Right cardiac atrium (tissue), 5 donors: Measurements from ENCODE around the gene PCK2. TPM values are rescaled to one million over a fixed set of nuclear protein-coding genes. Genes with fewer than 3 reads are reported as not detected.

Experiments used
- ATAC-seq, 2 donors: fragments of 200-7000 bp; cut with Tn5 transposase; one replicate each; pipeline versions ENCODE4 v1.8.0 to v1.9.1; 2020; ENCODE audit warnings: moderate library complexity in 2 of 2, mild to moderate bottlenecking in 1 of 2
- DNase-seq, 3 donors: peaks; one replicate each; pipeline ENCODE4 v3.0.0-alpha.2; 2020
- H3K27ac ChIP-seq: one replicate; pipeline ENCODE4 v1.5.1; 2013; ENCODE audit warnings: mild to moderate bottlenecking, low read length, control low read depth, moderate library complexity
- H3K27me3 ChIP-seq: one replicate; pipeline ENCODE4 v1.6.1; 2013; ENCODE audit not compliant: control insufficient read depth, insufficient read depth
- H3K4me1 ChIP-seq: one replicate; pipeline ENCODE4 v1.6.1; 2013; ENCODE audit warnings: low read length; ENCODE audit not compliant: control insufficient read depth, insufficient read depth
- H3K4me3 ChIP-seq: one replicate; pipeline ENCODE4 v1.5.1; 2013; ENCODE audit warnings: low read length, control low read depth
- H3K9me3 ChIP-seq: one replicate; pipeline ENCODE4 v1.6.1; 2013; ENCODE audit warnings: low read length; ENCODE audit not compliant: control insufficient read depth
- WGBS: extraction: QIAGEN DNeasy Blood & Tissue Kit; methylation state at CpG from one replicate; pipeline ENCODE4 v1.1.7; 2013; 5-methylcytosine and 5-hydroxymethylcytosine counted together
- intact Hi-C, 4 donors: fragments of 100-400 bp; cut with DNase I; formaldehyde crosslinking; loops; one replicate each; pipeline versions ENCODE4 v1.11.0 to v1.14.0; 2022 to 2023
- polyA plus RNA-seq: library from polyadenylated mRNA; stranded (reverse); fragments of 200-250 nt; gene quantifications from one replicate; pipeline ENCODE4 v1.2.3, GENCODE V29; 2013
- total RNA-seq, 4 donors: library from RNA; stranded (reverse); fragmentation: NEBNext Ultra II Directional; extraction: Animal tissue kit (Norgen Biotek cat#: 25700); gene quantifications; one replicate each; pipeline ENCODE4 v1.2.1, GENCODE V29; 2021
- donor health status: healthy with polysubstance abuse.
- donor health status: DM: no; HTN: yes; CAD: no.
- donor health status: DM: no; HTN: no; CAD: no.
- donor health status: DM: no; HTN: yes; CAD: no; lungs with severe emphysema.
- donor health status: DM: yes; HTN: yes; CAD: no.

Gene PCK2
- total and polyA plus RNA-seq, 5 donors, result 3.5 to 11.0 (median 4.9) TPM

GRCh38 chr14:24070285-24071143, 23.6 kb upstream of the PCK2 start:
- H3K27ac ChIP-seq, result no peak overlapping the region
- no peaks in the 10 kb centered on the region for H3K9me3 ChIP-seq
- 77% methylated on average over 10 of the region's 10 CpGs for WGBS
- DNase-seq (no peak), ATAC-seq (no peak)
- intact Hi-C loops, result no loop called here
- no peaks in the 10 kb centered on the region for H3K4me1 ChIP-seq
- no peak overlapping the region for H3K4me3 ChIP-seq
- H3K27me3 ChIP-seq, result no peaks in the 10 kb centered on the region

GRCh38 chr14:24071144-24071697, 22.9 kb upstream of the PCK2 start, which contains the start of gene CPNE6:
TSS of gene CPNE6 (plus strand) at chr14:24071562. CDS start at chr14:24072937, 1,375 bp downstream.
- H3K4me3 ChIP-seq, result no peak within 1 kb of the TSS
- WGBS, result 44% methylated on average over 19 of the region's 19 CpGs
- H3K9me3 ChIP-seq, result no peaks in the 10 kb centered on the region
- ATAC-seq (no peak), DNase-seq (no peak)
- H3K27me3 ChIP-seq, result no peaks in the 10 kb centered on the region
- intact Hi-C loops, result no loop called here
- H3K27ac ChIP-seq, result no peak within 1 kb of the TSS
- no peaks in the 10 kb centered on the region for H3K4me1 ChIP-seq

GRCh38 chr14:24071836-24072430, 22.2 kb upstream of the PCK2 start:
- Histone ChIP-seq H3K27ac (no peak overlapping the region), H3K4me3 (no peak overlapping the region), H3K4me1 (no peaks in the 10 kb centered on the region), H3K27me3 (no peaks in the 10 kb centered on the region), H3K9me3 (no peaks in the 10 kb centered on the region)
- WGBS, result 65% methylated on average over 12 of the region's 12 CpGs
- intact Hi-C loops, result no loop called here
- DNase-seq, result no peak
- ATAC-seq, result no peak

- Histone ChIP-seq H3K4me3 (no peak overlapping the region), H3K9me3 (no peaks in the 10 kb centered on the region), H3K27me3 (no peaks in the 10 kb centered on the region), H3K4me1 (no peaks in the 10 kb centered on the region), H3K27ac (no peak overlapping the region)
- WGBS, result 63% methylated on average over 7 of the region's 7 CpGs
- intact Hi-C loops, result no loop called here
- DNase-seq (no peak), ATAC-seq (no peak)
Measured at GRCh38 chr14:24072436-24072835, 21.7 kb upstream of the PCK2 start.

GRCh38 chr14:24072881-24073877, 20.9 kb upstream of the PCK2 start:
- H3K27me3 ChIP-seq, result no peaks in the 10 kb centered on the region
- ATAC-seq (no peak), DNase-seq (no peak)
- no peak overlapping the region for H3K27ac ChIP-seq
- no peaks in the 10 kb centered on the region for H3K9me3 ChIP-seq
- intact Hi-C loops, result no loop called here
- H3K4me1 ChIP-seq, result no peaks in the 10 kb centered on the region
- WGBS, result 84% methylated on average over 26 of the region's 26 CpGs
- no peak overlapping the region for H3K4me3 ChIP-seq

GRCh38 chr14:24074625-24075484, 19.3 kb upstream of the PCK2 start:
- Histone ChIP-seq H3K27me3 (no peaks in the 10 kb centered on the region), H3K27ac (no peak overlapping the region), H3K4me1 (no peaks in the 10 kb centered on the region), H3K9me3 (no peaks in the 10 kb centered on the region), H3K4me3 (no peak overlapping the region)
- WGBS, result 72% methylated on average over 11 of the region's 11 CpGs
- intact Hi-C loops, result no loop called here
- ATAC-seq, result no peak
- DNase-seq, result peak in 1 of 3 donors; percentile 15

- ATAC-seq, result no peak
- Histone ChIP-seq H3K9me3 (no peaks in the 10 kb centered on the region), H3K27ac (no peak overlapping the region), H3K4me3 (no peak overlapping the region), H3K4me1 (no peaks in the 10 kb centered on the region), H3K27me3 (no peaks in the 10 kb centered on the region)
- intact Hi-C loops, result no loop called here
- DNase-seq, result no peak
- WGBS, result 76% methylated on average over 11 of the region's 11 CpGs
Measured at GRCh38 chr14:24075485-24076301, 18.4 kb upstream of the PCK2 start.

GRCh38 chr14:24076302-24076601, 17.9 kb upstream of the PCK2 start:
- Histone ChIP-seq H3K4me1 (no peaks in the 10 kb centered on the region), H3K9me3 (no peaks in the 10 kb centered on the region), H3K27ac (no peak overlapping the region), H3K4me3 (no peak overlapping the region), H3K27me3 (no peaks in the 10 kb centered on the region)
- ATAC-seq, result no peak
- WGBS, result 85% methylated on average over 10 of the region's 10 CpGs
- intact Hi-C loops, result no loop called here
- DNase-seq, result no peak

- intact Hi-C loops, result no loop called here
- Histone ChIP-seq H3K27me3 (no peaks in the 10 kb centered on the region), H3K4me3 (no peak overlapping the region), H3K4me1 (no peaks in the 10 kb centered on the region), H3K9me3 (no peaks in the 10 kb centered on the region), H3K27ac (no peak overlapping the region)
- ATAC-seq (no peak), DNase-seq (peak in 1 of 3 donors; percentile 43)
- WGBS, result 90% methylated on average over 23 of the region's 23 CpGs
Measured at GRCh38 chr14:24077086-24077485, 17.0 kb upstream of the PCK2 start.
